HG03025 (cell line): ENCODE measurements around the gene KCNG1.
"Not testable (repeated sequence)": the region's sequence is repeated elsewhere in the genome, so short reads cannot be mapped to it uniquely, and the experiment has no call there.

Experiments
- ATAC-seq: cut with Tn5 transposase; IDR thresholded peaks from one replicate; pipeline ENCODE4 v1.9.1; 2021; ENCODE audit warnings: mild to moderate bottlenecking, moderate library complexity; ENCODE audit not compliant: unreplicated experiment, low FRiP score

Gene KCNG1

GRCh38 chr20:51022803-51023616 is at the start of gene KCNG1:
KCNG1 (minus strand) TSS chr20:51023107; CDS start chr20:51010338, 12,769 bp downstream.
- ATAC-seq: no peak

GRCh38 chr20:51070621-51071020 is 47.7 kb upstream of the KCNG1 start:
- no peak for ATAC-seq

GRCh38 chr20:51067792-51068191 is 44.9 kb upstream of the KCNG1 start:
- ATAC-seq: no peak

- ATAC-seq: no peak
These were observed 42.7 kb upstream of the KCNG1 start for GRCh38 chr20:51065615-51066014.

GRCh38 chr20:51064137-51064536 is 41.2 kb upstream of the KCNG1 start:
- no peak for ATAC-seq

GRCh38 chr20:51062065-51062464 is 39.2 kb upstream of the KCNG1 start:
- no peak for ATAC-seq

GRCh38 chr20:51061418-51062045 is 38.6 kb upstream of the KCNG1 start:
- ATAC-seq: no peak

GRCh38 chr20:51060301-51060700 is 37.4 kb upstream of the KCNG1 start:
- ATAC-seq: no peak

- ATAC-seq: no peak
These were observed 37.0 kb upstream of the KCNG1 start for GRCh38 chr20:51059862-51060261.

- ATAC-seq: no peak
These were observed 35.1 kb upstream of the KCNG1 start for GRCh38 chr20:51058017-51058416.

GRCh38 chr20:51054233-51054632 is 31.3 kb upstream of the KCNG1 start:
- no peak for ATAC-seq

- no peak for ATAC-seq
These were observed 27.7 kb upstream of the KCNG1 start for GRCh38 chr20:51050531-51051075.

GRCh38 chr20:51046021-51046985 is 23.4 kb upstream of the KCNG1 start:
- no peak for ATAC-seq

GRCh38 chr20:51045492-51045891 is 22.6 kb upstream of the KCNG1 start:
- not testable (repeated sequence) for ATAC-seq

- no peak for ATAC-seq
These were observed 21.9 kb upstream of the KCNG1 start for GRCh38 chr20:51044796-51045195.

- no peak for ATAC-seq
These were observed 20.9 kb upstream of the KCNG1 start for GRCh38 chr20:51043811-51044210.

- no peak for ATAC-seq
These were observed 19.8 kb upstream of the KCNG1 start for GRCh38 chr20:51042657-51043247.

GRCh38 chr20:51042064-51042463 is 19.2 kb upstream of the KCNG1 start:
- no peak for ATAC-seq

- ATAC-seq: no peak
These were observed 14.7 kb upstream of the KCNG1 start for GRCh38 chr20:51037532-51038115.
